ENCODE measurements around the gene LY86. TPM values are rescaled to one million over a fixed set of nuclear protein-coding genes. Genes with fewer than 3 reads are reported as not detected.

Gene LY86
- total and polyA plus RNA-seq, 2 donors (not counting 3 experiments of a cell fraction or from before 2014, with no cell fraction given): not detected

GRCh38 chr6:6663421-6664135 lies 75.1 kb downstream of the LY86 start:
- H4K20me1 ChIP-seq (replicated peaks; ENCODE audit: control insufficient read depth, extremely low read depth, insufficient read depth, low read length): no peaks in the 10 kb centered on the region
- no peak overlapping the region for H3K27ac ChIP-seq (ENCODE audit: insufficient read depth, low read depth, low read length)
- H3K9ac ChIP-seq (replicated peaks; ENCODE audit: extremely low read depth, insufficient read depth, low read length): no peak overlapping the region
- no peak overlapping the region for H3K4me3 ChIP-seq (replicated peaks in 1 of 3; ENCODE audit: insufficient read depth in 1 of 3, low read depth in 1 of 3, low read length in 3 of 3)
- no peaks in the 10 kb centered on the region for H3K4me1 ChIP-seq (ENCODE audit: control insufficient read depth, extremely low read depth, insufficient read depth, low read length)
- ChIA-PET CTCF (no interaction called here), POLR2A (no interaction called here)
- FAIRE-seq (no peak), DNase-seq (ENCODE audit: low read depth, low spot score) (no peak)
- TF ChIP-seq MYC (IDR thresholded peaks at IDR 0.05; ENCODE audit: low read depth, low read length): no peak
- TF ChIP-seq GATA2 (IDR thresholded peaks at IDR 0.05; ENCODE audit: insufficient read depth, insufficient read length, low read depth, low read length): no peak
- TF ChIP-seq MAX (IDR thresholded peaks at IDR 0.05; ENCODE audit: insufficient read depth, insufficient read length): no peak
- TF ChIP-seq POLR2AphosphoS5 (IDR thresholded peaks at IDR 0.05; ENCODE audit: insufficient read depth, low read depth, low read length): no peak
- TF ChIP-seq CTCF (IDR thresholded peaks at IDR 0.05; ENCODE audit: extremely low read depth in 1 of 2, insufficient read depth in 1 of 2, low read depth in 1 of 2, low read length in 2 of 2): no peak
- no peaks in the 10 kb centered on the region for H3K36me3 ChIP-seq (ENCODE audit: control insufficient read depth in 2 of 2, extremely low read depth in 1 of 2, insufficient read depth in 2 of 2, low read length in 2 of 2)
- H3K9me1 ChIP-seq (replicated peaks; ENCODE audit: control insufficient read depth, extremely low read depth, insufficient read depth, low read length): no peaks in the 10 kb centered on the region
- H3K79me2 ChIP-seq (ENCODE audit: control insufficient read depth, insufficient read depth, low read length): no peaks in the 10 kb centered on the region
- no peaks in the 10 kb centered on the region for H3K9me3 ChIP-seq (replicated peaks; ENCODE audit: control insufficient read depth, insufficient read depth, low read length)
- dilution Hi-C loops (cut with MboI; ENCODE audit: extremely low pct_ligation_motif_present, low sequenced_read_pairs): no loop called here
- intact Hi-C loops (cut with micrococcal nuclease): no loop called here
- no peaks in the 10 kb centered on the region for H3K27me3 ChIP-seq (ENCODE audit: control insufficient read depth in 2 of 2, insufficient read depth in 2 of 2, low read length in 2 of 2)
- BruUV-seq (replicated peaks): no TSS peak
- no peak overlapping the region for H3K4me2 ChIP-seq (ENCODE audit: insufficient read depth, low read length)
- H2AFZ ChIP-seq (ENCODE audit: low read depth, low read length): no peak overlapping the region
